Stimulated activated CD4-positive, alpha-beta T cell treated with anti-CD3 and anti-CD28 coated beads, Interleukin-12 subunit alpha, Interleukin-12 subunit beta, amount 100 ng/mL, for 24 hours (primary cell): Measurements from ENCODE around the gene DIS3L2.
"Not testable (repeated sequence)": the region's sequence is repeated elsewhere in the genome, so short reads cannot be mapped to it uniquely, and the experiment has no call there.

ENCODE experiments used
- DNase-seq, 2 experiments: peaks; one replicate each; pipeline ENCODE4 v3.0.0-alpha.2; 2020; ENCODE audit warnings: low read depth in 2 of 2

Gene DIS3L2

DNA sequence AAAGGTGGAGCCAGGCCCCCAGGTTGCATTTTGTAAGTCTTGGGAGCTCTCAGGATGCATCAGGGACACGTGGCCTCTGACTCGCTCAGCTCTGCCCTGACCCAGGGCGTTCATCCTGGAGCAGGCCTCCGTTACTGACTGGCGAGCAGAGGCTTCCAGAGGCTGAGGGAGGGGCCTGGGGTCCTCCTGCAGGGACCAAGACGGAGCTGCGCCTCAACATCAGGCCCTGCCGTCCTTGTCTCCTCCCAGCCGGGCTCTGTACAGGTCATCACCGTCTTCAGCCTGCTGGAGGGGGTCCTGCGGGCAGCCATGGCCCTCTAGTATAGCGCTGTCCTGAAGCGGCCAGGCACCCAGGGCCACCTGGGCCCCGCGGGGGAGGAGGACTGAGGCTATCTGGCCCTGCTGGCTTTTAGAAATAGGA lies 406.8 kb downstream of the DIS3L2 start:
- DNase-seq = no peak

DNA sequence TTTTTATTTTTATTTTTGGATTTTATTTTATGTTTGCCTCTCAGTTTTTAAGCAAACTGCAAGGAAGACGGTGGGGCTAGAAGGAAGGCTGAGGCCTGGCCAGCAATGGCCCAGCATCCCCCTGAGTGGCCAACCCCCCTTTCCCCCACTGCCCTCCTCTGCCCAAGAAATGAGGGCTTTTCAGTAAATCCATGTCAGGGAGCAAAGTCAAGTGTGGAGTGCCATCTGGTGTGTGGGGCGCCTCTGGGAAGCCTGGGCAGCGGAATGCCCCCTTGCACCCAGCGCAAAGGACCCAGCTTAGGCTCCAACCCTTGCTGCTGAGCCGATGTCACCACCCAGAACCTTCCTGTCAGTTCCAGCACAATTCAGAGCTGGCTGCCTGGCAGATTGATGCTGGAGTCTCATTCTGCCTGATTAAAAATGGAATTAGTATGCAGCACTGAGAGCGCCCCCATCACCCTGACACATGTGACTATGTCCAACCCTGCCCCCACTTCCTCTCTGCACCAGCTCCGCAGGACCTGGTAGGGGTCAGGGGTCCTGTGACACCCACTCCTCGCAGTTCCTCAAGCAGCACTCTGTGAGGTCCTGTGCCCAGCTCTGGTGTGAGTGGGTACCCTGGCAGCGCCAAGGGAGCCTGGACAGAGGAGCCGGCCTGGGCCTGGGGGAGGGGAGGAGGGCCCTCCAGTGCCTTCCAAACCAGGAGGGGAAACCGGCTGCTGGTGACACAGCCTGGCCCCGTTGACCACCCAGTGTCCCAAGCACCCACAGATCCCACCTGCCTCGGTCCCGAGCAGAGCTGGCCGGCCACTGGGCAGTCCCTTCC lies 407.8 kb downstream of the DIS3L2 start:
- no peak for DNase-seq

DNA sequence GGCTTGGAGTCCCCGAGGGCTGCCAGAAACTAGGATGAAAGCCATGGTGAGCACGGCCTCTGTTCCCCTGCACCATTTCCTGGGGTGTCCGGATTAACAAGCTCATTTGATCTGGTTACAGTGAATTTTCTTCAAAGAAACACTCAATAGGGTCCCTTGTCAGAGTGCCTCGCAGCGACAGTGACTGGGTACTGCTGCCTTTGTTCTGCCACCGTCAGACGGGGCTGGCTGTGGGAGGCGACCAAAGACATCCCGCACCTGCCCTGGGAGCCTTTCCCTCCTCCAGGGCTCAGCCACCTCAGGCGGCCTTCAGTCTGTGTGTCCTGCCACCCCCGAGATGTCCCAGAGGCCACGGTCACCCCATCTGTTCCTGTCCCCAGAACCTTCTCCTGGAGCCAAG lies 408.5 kb downstream of the DIS3L2 start:
- DNase-seq = not testable (repeated sequence)

DNA sequence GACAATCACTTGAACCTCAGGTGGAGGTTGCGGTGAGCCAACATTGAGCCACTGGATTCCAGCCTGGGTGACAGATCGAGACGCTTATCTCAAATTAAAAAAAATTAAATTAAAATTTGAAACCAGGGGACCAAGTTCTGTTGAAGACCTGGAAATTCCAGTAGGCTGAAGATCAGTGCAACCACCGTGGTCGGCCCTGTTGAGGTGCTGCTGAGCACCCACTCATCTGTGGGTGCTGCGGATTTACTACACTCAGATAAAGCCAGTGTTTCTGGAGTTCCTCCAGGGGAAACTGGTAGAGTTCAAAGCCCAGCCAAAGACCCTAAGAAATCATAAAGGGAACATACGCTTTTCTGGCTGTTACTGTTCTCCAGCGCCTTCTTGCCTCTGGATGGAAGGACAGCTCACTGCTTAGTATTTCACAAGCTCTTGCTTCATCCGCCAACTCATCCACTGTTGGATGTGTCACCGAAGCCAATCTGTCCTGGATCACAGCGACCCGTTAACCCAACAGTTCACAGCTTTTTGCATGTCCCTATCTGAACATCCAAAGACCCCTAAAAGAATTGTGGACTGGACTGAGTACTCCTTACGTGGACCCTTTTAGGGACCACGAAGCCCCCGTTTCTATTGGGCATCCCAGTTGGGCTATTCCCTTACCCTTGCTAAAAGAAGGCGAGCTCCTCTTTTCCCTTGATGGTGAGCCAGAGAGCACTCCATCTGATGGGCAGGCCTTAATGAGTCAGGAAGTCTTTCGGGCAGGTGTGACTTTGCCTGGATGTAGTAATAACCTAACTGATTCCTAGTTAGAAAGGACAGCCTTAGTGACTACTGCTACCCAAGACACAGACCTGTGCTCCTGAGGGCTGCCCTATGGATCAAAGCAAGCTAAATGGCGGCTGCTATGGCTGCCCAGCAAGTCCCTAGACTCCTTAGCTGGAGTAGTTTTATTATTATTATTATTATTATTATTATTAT lies 411.0 kb downstream of the DIS3L2 start:
- no peak for DNase-seq

DNA sequence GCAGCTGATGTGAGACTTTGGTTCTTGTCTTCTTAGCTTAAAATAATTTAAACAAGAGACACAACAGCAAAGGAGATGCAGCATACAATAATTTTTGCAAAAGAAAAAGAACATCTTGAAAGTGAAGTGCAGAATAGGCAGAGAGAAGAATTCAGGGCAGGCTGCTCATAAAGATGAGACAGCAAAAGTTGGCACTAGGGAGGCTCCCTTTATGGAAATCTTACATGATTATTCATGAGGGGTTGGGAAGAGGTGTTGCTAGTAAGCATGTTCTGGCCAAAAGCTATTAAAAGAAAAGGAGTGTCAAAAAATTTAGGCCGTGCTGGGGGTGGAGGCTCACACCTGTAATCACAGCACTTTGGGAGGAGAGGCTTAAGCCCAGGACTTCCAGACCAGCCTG lies 412.8 kb downstream of the DIS3L2 start:
- DNase-seq = no peak

DNA sequence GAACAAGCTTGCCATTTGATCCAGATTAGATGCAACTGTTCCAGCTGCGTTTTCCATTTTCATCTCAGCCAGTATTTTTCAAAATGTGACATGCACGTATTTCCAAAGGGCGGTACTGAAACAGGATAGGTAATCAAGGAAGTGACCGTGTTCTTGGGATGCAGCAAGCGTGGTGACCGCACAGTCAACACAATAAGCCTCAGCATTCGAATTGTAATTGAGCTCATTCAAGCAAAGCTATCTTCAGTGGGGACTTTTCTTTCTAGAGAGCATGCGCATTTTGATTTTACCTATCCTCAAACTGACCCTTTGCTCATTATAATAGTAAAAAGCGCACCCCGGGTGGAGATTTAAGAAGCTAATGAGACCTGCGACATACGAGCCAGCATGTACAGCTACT lies 413.7 kb downstream of the DIS3L2 start:
- DNase-seq = no peak

DNA sequence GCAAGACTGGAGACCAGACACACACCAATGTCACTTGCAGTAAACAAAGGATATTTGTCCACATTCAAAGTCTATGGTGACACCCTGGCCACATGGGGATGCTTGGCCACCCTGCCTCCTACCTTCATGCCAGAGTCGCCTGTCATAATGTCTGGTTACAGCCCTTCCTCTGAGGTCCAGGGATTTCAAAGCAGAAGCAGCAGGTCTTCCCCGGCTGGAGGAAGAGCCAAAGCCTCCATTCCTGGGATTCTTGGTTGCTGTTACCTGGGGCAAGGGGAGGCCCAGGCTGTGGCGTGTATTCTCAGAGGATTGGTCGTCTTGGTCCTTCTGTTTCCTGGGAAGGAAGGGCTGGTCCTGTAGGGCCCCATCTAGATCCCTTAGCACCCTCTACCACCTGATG lies 414.7 kb downstream of the DIS3L2 start:
- no peak for DNase-seq

DNA sequence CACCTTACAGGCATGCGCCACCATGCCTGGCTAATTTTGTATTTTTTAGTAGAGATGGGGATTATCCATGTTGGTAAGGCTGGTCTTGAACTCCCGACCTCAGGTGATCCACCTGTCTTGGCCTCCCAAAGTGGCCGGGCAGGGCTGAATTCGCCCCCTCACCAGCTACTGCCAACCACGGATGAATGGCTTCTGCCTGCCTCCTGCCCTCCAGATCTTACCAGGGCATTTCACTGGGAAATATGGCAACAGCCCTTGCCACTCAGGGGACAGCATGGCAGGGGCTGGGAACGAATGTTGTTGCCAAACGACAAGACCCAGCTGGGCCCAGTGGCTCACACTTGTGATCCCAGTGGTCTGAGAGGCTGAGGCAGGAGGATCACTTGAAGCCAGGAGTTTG lies 415.2 kb downstream of the DIS3L2 start:
- DNase-seq = no peak

DNA sequence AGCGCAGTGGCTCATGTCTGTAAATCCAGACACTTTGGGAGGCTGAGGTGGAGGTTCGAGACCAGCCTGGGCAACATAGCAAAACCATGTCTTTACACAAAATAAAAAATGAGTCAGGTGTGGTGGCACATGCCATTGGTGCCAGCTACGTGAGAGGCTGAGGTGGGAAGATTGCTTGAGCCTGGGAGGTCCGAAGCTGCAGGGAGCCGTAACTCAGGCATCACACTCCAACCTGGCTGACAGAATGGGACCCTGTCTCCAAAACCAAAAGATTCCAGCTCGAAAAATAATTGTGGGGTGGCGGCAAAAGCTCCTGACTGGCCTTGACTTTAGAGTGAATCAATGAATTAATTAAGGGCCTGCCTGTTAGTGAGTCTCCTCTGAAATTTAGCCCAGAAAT lies 415.8 kb downstream of the DIS3L2 start:
- no peak for DNase-seq

DNA sequence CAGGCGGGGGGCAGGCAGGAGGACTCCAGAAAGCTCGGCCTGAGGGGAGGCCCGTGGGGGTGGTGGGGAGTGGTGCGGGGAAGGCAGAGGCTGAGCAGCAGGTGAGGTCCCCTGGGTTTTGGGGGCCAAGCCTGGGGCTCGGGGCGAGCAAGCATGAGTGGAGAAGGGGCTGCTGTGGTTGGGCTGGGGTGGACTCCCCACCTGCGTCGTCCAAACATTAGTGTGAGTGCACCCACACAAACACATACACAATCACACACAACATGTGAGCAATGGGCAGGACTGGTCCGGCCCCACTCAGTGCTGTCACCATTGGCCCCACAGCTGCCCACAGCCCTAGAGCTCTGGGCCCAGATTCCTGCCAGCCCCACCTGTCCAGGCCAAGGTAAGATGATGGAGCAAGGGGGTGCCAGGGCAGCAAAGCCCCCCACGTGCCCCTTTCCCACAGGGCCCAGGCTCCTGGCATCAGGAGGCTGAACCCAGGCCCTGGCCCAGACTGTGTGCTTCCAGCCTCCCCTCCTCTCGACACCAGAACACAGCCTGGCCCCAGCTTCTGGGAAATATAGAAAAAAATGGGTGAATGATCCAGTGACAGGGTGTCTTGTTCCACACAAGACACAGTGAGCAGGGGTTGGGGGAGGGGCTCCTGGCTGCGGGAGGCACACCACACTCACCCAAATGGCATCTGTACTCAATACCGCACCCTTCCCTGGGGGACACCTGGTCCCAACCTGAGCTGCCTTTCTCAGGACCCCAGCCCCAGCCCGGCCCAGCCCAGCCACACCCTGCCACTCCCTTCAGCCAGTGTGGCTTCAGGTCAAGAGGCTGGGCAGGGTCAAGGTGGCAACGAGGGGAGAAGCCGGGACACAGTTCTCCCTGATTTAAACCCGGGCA lies 416.6 kb downstream of the DIS3L2 start:
- no peak for DNase-seq

DNA sequence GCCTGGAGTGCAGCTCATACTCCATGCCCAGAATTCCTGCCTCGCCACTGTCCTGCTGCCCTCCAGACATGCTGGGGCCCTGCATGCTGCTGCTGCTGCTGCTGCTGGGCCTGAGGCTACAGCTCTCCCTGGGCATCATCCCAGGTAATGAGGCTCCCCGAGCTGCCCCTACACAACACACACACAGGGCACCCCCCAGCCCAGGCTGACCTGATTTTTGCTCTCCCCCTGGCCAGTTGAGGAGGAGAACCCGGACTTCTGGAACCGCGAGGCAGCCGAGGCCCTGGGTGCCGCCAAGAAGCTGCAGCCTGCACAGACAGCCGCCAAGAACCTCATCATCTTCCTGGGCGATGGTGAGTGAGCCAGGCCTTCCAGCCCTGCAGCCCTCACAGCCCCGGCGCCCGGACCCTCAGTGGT lies 417.2 kb downstream of the DIS3L2 start, which contains the start of gene ALPP:
TSS of gene ALPP (plus strand) at position 17 of the 417 bp plus-strand sequence. CDS start at position 69, 52 bp downstream.
- not testable (repeated sequence) for DNase-seq

DNA sequence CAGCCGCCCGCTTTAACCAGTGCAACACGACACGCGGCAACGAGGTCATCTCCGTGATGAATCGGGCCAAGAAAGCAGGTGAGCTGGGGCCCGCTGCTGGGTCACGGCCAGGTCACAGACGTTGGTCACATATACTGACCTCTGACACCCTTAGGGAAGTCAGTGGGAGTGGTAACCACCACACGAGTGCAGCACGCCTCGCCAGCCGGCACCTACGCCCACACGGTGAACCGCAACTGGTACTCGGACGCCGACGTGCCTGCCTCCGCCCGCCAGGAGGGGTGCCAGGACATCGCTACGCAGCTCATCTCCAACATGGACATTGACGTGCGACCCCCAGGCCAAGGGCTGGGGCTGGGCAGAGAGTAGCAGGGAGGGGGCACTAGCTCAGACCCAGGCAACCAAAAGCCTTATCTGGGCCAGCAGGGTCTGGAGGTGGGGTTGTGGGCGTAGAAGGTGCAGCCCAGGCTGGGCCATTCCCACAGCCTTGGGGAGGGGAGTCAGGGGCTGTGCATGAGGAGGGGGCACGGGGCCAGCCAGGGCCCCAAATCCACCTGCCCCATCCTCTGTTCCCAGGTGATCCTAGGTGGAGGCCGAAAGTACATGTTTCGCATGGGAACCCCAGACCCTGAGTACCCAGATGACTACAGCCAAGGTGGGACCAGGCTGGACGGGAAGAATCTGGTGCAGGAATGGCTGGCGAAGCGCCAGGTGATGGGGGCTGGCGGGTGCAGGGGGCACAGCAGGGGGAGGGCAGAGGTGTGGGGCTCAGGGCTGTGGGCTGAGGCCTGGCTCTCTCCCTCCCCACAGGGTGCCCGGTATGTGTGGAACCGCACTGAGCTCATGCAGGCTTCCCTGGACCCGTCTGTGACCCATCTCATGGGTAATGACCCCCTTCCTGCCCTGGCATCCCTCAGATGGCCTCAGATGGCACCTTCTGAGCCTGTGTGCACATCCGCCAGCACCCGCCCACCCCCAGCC lies 418.4 kb downstream of the DIS3L2 start:
- DNase-seq = not testable (repeated sequence)

DNA sequence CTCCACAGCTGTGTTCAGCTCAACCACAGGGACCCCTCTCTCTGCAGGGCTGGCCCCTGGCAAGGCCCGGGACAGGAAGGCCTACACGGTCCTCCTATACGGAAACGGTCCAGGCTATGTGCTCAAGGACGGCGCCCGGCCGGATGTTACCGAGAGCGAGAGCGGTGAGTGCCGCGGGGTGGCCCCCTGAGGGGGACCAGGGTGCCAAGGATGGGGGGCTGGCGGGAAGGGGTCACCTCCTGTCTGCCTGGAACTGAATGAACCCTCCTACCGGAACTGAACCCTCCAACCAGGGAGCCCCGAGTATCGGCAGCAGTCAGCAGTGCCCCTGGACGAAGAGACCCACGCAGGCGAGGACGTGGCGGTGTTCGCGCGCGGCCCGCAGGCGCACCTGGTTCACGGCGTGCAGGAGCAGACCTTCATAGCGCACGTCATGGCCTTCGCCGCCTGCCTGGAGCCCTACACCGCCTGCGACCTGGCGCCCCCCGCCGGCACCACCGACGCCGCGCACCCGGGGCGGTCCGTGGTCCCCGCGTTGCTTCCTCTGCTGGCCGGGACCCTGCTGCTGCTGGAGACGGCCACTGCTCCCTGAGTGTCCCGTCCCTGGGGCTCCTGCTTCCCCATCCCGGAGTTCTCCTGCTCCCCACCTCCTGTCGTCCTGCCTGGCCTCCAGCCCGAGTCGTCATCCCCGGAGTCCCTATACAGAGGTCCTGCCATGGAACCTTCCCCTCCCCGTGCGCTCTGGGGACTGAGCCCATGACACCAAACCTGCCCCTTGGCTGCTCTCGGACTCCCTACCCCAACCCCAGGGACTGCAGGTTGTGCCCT lies 419.9 kb downstream of the DIS3L2 start:
- not testable (repeated sequence) for DNase-seq

DNA sequence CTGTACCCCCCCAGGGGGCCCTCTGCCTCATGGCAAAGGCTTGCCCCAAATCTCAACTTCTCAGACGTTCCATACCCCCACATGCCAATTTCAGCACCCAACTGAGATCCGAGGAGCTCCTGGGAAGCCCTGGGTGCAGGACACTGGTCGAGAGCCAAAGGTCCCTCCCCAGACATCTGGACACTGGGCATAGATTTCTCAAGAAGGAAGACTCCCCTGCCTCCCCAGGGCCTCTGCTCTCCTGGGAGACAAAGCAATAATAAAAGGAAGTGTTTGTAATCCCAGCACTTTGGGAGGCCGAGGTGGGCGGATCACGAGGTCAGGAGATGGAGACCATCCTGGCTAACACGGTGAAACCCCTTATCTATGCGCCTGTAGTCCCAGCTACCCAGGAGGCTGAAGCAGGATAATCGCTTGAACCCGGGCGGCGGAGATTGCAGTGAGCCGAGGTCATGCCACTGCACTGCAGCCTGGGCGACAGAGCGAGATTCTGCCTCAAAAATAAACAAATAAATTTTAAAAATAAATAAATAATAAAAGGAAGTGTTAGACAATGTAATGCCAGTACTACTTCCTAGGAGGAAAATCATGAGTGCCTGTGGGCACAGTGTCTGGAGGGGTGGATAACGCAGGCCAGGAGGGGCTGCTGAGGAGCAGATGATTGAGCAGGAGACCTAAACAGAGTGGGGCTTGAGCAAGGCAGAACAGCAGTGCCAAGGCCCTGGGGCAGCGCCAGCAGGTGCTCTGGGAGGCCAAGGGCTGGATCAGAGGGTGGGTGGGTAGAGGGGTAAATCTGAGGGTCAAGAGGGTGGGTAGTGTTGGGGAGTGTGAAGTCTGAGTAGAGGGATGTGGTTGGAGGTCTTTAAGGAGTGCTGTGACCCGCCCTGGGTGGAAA lies 421.1 kb downstream of the DIS3L2 start:
- no peak for DNase-seq

DNA sequence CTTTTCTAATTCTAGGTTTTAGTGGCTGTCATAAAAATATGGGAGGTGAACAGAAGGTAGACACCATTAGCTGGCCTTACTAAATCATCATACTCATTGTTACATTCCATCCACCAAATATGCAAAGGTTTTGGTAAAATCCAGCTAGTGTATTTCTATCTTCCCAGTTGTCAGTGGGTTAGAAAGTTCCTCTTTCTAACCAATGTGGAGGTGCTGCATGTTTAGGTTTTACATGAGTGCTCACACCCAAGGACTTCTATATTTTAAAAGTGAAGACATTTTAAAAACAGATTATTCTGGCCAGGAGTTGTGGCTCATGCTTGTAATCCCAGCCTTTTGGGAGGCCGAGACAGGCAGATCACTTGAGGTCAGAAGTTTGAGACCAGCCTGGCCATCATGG lies 423.0 kb downstream of the DIS3L2 start:
- no peak for DNase-seq

DNA sequence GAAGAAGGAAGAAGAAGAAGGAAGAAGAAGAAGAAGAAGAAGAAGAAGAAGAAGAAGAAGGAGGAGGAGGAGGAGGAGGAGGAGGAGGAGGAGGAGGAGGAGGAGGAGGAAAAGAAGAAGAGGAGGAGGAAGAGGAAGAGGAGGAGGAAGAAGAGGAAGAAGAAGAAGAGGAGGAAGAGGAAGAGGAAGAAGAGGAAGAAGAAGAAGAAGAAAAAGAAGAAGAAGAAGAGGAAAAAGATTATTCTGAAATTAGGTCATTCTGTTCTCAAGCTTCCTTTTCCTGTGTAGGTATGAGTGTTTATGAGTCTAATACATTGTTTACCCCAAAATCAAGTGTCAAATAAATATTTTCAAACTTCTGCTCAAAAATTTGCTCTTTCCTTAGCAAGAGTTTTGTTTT lies 423.5 kb downstream of the DIS3L2 start:
- not testable (repeated sequence) for DNase-seq

DNA sequence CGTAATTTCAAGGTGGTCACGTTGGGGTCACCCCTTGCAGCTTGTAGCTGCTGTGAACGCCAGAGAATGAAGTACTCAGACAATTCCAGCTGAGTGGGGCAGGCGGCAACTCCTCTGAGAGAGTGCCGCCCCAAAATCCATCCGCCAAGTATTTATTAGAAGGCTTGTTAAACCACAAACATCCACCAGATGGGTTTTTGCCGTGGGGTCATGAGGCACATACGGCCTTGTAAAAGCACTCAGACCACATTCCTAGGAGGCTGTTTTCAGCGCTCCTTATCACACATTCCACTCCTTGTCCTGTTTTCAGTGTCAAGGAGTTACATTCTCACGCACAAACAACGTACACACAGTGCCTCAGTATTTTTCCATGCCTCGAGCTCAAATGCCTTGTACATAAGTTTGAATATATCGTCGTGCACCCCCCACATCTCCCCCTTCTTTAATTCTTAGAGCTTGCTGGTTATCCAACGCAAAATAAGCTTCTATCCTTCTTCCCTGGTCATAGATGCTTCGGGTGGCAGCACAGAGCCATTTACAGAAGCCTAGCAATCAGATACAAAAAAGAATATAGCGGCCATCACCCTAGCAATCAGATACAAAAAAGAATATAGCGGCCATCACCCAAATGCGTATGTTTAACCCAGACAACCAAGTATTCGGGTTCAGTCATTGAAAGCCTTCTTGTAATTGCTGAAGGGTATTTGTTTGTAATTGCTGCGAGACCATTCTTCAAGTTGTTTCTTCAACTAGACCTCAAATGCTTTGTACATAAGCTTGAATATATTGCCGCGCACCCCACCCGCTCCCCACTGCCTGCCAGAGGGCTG lies 424.4 kb downstream of the DIS3L2 start:
- no peak for DNase-seq

DNA sequence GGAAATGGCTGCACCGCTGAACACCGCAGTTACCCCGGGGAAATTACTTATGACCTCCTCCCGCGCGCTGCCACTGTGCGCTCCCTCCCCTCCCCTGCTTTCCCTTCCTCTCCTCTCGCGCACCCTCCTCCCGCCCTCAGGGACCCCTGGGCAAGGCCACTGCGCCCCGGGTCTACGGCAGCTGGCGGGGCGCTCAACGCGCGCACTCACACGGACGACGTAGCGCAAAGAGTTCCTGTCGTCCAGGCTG lies 424.9 kb downstream of the DIS3L2 start:
- DNase-seq = no peak
